Stomach (tissue), 9 donors: ENCODE data around the gene COL27A1. TPM values are rescaled to one million over a fixed set of nuclear protein-coding genes. Genes with fewer than 3 reads are reported as not detected.
"Not testable (repeated sequence)": the region's sequence is repeated elsewhere in the genome, so short reads cannot be mapped to it uniquely, and the experiment has no call there.

Source experiments
- DNase-seq, 2 donors: peaks; one replicate each; pipeline versions ENCODE4 v3.0.0 to v3.0.0-alpha.2; 2013 to 2019
- H3K27ac ChIP-seq, 5 donors: fragments of 200-600 bp in 4 of 5; sonication (generic) in 4 of 5; one replicate each; pipeline ENCODE4 v1.5.1; 2013 to 2019; ENCODE audit warnings: mild to moderate bottlenecking in 1 of 5, moderate library complexity in 1 of 5
- H3K27me3 ChIP-seq, 3 donors: fragments of 200-600 bp; sonication (generic); one replicate each; pipeline ENCODE4 v1.5.1; 2017 to 2019; ENCODE audit warnings: mixed run types in 1 of 3
- H3K36me3 ChIP-seq, 4 donors: fragments of 200-600 bp; sonication (generic); 1 replicate in 3 of 4; 2 replicates in 1 of 4; pipeline ENCODE4 v1.5.1; 2016 to 2019
- H3K4me1 ChIP-seq, 4 donors: fragments of 200-600 bp; sonication (generic); one replicate each; pipeline ENCODE4 v1.5.1; 2016 to 2019
- H3K4me3 ChIP-seq, 4 donors: fragments of 200-600 bp; sonication (generic) in 3 of 4; one replicate each; pipeline ENCODE4 v1.5.1; 2016 to 2019; ENCODE audit warnings: mild to moderate bottlenecking in 1 of 4
- H3K9me3 ChIP-seq, 4 donors: fragments of 200-600 bp; sonication (generic); one replicate each; pipeline ENCODE4 v1.5.1; 2016 to 2019
- EP300 ChIP-seq: sonication (generic); formaldehyde crosslinking; IDR thresholded peaks from one replicate; pipeline ENCODE4 v1.6.1; 2017; ENCODE audit warnings: antibody characterized with exemption
- POLR2A ChIP-seq, 4 donors: fragments of 450-650 bp; IDR thresholded peaks; one replicate each; pipeline ENCODE4 v1.6.1; 2016; ENCODE audit warnings: antibody characterized with exemption in 4 of 4, control low read depth in 2 of 4, mild to moderate bottlenecking in 1 of 4, moderate library complexity in 1 of 4
- POLR2AphosphoS5 ChIP-seq, 3 donors: sonication (generic); formaldehyde crosslinking; IDR thresholded peaks; one replicate each; pipeline ENCODE4 v1.6.1; 2016; ENCODE audit warnings: antibody characterized with exemption in 3 of 3
- WGBS, 5 donors: extraction: QIAGEN DNeasy Blood & Tissue Kit in 3 of 5; methylation state at CpG; one replicate each; pipeline versions ENCODE4 v1.1.5 to v1.1.7; 2013 to 2018; 5-methylcytosine and 5-hydroxymethylcytosine counted together
- intact Hi-C: fragments of 100-400 bp; cut with DNase I; formaldehyde crosslinking; loops from one replicate; pipeline ENCODE4 v1.15.1; 2023; ENCODE audit warnings: low total_unique reads
- polyA plus RNA-seq, 3 donors: library from polyadenylated mRNA; stranded (reverse); fragments of 200-250 nt; gene quantifications; one replicate each; pipeline ENCODE4 v1.2.3, GENCODE V29; 2013
- total RNA-seq, 5 donors: library from RNA; depleted of rRNA; stranded (reverse); fragments of >200 nt; gene quantifications; one replicate each; pipeline versions ENCODE4 v1.1.0 to v1.2.3, GENCODE V29; 2014 to 2016
- TF ChIP-seq, protein P1 (sequence below), 7 experiments: fragments of 450-650 bp in 4 of 7; fragments of 200-600 bp in 3 of 7; sonication (generic) in 3 of 7; IDR thresholded peaks; one replicate each; pipeline ENCODE4 v1.5.1; 2016 to 2019; ENCODE audit warnings: antibody characterized with exemption in 7 of 7, control low read depth in 2 of 7, mild to moderate bottlenecking in 1 of 7
- donor health status: healthy with polysubstance abuse.
- donor health status: Bipolar disorder and iron deficiency.
- donor health status: healthy.

Gene COL27A1
- total and polyA plus RNA-seq, 8 donors: 2.9 to 26.3 (median 8.2) TPM

DNA sequence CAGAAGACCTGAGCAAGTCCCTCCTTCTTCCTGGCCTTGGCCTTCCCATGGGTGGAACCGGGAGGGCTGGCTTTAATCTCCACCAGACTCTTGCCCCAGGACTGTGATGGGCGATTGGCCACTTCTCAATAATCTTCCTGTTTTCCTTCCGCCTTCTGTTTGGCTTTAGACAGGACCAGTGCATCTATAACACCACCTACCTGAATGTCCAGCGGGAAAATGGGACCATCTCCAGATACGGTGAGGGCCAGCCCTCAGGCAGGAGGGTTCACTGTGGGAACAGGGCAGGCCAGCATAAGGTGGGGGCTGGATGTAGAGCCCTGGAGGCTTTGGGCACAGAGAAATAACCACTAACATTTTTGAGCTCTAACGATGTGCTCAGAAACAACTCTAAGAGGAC lies 168.5 kb downstream of the COL27A1 start:
- DNase-seq, H3K27ac ChIP-seq, H3K27me3 ChIP-seq, H3K36me3 ChIP-seq, H3K9me3 ChIP-seq, intact Hi-C loops, H3K4me3 ChIP-seq: not testable (repeated sequence)
- 78 to 89% (median 86%) methylated on average over 6 of the region's 6 CpGs for WGBS, 5 donors
- H3K4me1 ChIP-seq: peaks cover 0 to 11% (median 3%) of the 10 kb centered on the region in 4 donors

DNA sequence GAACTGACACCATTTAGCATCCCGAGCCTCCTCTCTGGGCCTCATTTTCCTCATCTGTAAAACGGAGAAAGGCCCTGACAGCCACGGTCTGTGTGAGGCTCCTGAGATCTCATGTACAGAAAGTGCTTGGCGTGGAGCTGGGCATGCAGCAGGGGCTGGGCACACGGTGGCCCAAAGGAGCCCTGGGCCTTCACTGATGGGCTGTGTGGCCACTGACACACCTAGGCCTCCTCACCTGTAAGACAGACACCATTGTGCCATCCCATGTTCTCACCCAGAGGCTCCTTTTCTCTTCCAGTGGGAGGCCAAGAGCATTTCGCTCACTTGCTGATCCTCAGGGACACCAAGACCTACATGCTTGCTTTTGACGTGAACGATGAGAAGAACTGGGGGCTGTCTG lies 169.2 kb downstream of the COL27A1 start:
- WGBS, 5 donors: 91 to 95% (median 92%) methylated on average over 6 to 8 of the region's 8 CpGs
- peaks cover 0 to 12% (median 4%) of the 10 kb centered on the region in 4 donors for H3K4me1 ChIP-seq
- TF ChIP-seq POLR2AphosphoS5 (IDR thresholded peaks at IDR 0.05) (no peak), POLR2A (IDR thresholded peaks at IDR 0.05) (no peak), EP300 (no peak)
- TF ChIP-seq, protein P1, sequence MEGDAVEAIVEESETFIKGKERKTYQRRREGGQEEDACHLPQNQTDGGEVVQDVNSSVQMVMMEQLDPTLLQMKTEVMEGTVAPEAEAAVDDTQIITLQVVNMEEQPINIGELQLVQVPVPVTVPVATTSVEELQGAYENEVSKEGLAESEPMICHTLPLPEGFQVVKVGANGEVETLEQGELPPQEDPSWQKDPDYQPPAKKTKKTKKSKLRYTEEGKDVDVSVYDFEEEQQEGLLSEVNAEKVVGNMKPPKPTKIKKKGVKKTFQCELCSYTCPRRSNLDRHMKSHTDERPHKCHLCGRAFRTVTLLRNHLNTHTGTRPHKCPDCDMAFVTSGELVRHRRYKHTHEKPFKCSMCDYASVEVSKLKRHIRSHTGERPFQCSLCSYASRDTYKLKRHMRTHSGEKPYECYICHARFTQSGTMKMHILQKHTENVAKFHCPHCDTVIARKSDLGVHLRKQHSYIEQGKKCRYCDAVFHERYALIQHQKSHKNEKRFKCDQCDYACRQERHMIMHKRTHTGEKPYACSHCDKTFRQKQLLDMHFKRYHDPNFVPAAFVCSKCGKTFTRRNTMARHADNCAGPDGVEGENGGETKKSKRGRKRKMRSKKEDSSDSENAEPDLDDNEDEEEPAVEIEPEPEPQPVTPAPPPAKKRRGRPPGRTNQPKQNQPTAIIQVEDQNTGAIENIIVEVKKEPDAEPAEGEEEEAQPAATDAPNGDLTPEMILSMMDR (IDR thresholded peaks at IDR 0.05): no peak
- H3K4me3 ChIP-seq: no peak overlapping the region
- intact Hi-C loops: no loop called here
- no peak overlapping the region for H3K27ac ChIP-seq
- no peak for DNase-seq
- no peaks in the 10 kb centered on the region for H3K9me3 ChIP-seq
- H3K27me3 ChIP-seq: peaks cover 0 to 10% (median 0%) of the 10 kb centered on the region in 3 donors
- no peaks in the 10 kb centered on the region for H3K36me3 ChIP-seq

DNA sequence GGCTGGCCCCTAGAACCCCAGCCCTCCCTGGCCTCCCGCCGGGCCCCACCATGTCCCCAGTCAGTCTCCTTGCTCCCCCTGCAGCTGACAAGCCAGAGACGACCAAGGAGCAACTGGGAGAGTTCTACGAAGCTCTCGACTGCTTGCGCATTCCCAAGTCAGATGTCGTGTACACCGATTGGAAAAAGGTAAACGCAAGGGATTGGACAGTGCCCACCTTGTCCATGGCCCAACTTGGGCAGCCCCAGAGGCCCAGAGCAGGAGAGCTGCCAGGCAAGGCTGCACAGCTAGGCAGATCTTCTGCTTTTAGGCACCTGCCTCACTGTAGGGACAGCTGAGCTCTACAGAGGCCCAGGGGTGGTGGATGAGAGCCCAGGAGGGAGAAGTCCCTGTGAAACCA lies 169.6 kb downstream of the COL27A1 start:
- Histone ChIP-seq H3K4me1 (peaks cover 0 to 12% (median 4%) of the 10 kb centered on the region in 4 donors), H3K27me3 (peaks cover 0 to 10% (median 0%) of the 10 kb centered on the region in 3 donors)
- H3K36me3 ChIP-seq, intact Hi-C loops, DNase-seq, H3K9me3 ChIP-seq, H3K4me3 ChIP-seq, H3K27ac ChIP-seq: not testable (repeated sequence)
- 84 to 92% (median 90%) methylated on average over 4 to 8 of the region's 9 CpGs for WGBS, 5 donors

DNA sequence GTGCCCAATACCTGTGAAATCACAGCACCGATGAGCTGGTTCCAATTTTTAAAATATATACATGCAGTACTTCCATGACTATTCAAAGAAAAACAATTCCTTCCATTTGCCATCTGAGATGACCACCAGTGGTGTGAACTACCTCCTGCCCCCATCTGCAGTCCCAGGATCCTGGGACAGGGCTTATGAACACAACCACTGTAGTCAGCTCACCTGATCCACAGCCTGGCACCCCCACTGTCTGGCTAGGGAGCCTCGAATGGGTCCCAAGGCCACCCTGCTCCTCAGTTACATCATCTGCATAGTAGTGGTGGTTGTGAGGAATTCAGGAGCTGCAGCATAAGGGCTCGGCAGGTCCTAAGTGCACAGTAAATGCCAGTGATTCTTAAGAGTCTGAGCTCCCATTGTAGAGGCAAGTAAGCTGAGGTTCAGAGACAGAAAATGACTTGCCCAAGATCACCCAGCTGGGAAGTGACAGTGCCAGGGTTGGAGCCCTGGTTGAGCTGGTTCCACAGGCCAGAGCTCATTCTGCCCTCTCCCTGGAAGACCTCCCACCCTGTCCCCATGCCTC lies 170.4 kb downstream of the COL27A1 start:
- H3K9me3 ChIP-seq, H3K27ac ChIP-seq, H3K4me3 ChIP-seq, intact Hi-C loops, H3K36me3 ChIP-seq, DNase-seq: not testable (repeated sequence)
- WGBS, 5 donors: 80 to 90% (median 84%) methylated on average over 3 of the region's 3 CpGs
- peaks cover 0 to 12% (median 7%) of the 10 kb centered on the region in 4 donors for H3K4me1 ChIP-seq
- peaks cover 0 to 10% (median 0%) of the 10 kb centered on the region in 3 donors for H3K27me3 ChIP-seq

DNA sequence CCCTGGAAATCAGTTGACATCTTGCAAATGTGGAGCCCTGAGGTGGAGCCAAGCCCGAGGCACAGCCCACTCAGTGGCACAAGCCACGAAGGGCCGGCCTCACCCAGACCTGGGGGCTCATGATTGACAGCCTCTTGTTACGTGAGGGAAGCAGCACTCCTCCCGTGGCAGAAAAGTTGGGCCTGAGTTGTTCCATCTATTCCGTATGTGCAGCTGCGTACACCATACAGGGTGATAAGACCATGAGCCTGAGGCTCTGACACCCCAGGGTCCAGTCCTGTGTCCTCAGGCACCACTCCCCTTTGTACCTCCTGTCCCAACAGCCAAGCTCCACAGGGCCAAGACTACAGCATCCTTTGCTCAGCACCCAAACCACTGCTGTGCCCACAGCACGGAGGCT lies 172.4 kb downstream of the COL27A1 start:
- Histone ChIP-seq H3K36me3 (no peaks in the 10 kb centered on the region), H3K27me3 (peaks cover 0 to 10% (median 0%) of the 10 kb centered on the region in 3 donors), H3K4me3 (no peak overlapping the region), H3K4me1 (peaks cover 0 to 17% (median 10%) of the 10 kb centered on the region in 4 donors), H3K27ac (no peak overlapping the region), H3K9me3 (no peaks in the 10 kb centered on the region)
- WGBS, 5 donors: 92 to 96% (median 93%) methylated on average over 6 to 8 of the region's 8 CpGs
- no peak for DNase-seq
- no peak for TF ChIP-seq EP300
- TF ChIP-seq POLR2A (IDR thresholded peaks at IDR 0.05): no peak
- TF ChIP-seq POLR2AphosphoS5 (IDR thresholded peaks at IDR 0.05): no peak
- TF ChIP-seq, protein P1 (IDR thresholded peaks at IDR 0.05): no peak
- intact Hi-C loops: no loop called here

DNA sequence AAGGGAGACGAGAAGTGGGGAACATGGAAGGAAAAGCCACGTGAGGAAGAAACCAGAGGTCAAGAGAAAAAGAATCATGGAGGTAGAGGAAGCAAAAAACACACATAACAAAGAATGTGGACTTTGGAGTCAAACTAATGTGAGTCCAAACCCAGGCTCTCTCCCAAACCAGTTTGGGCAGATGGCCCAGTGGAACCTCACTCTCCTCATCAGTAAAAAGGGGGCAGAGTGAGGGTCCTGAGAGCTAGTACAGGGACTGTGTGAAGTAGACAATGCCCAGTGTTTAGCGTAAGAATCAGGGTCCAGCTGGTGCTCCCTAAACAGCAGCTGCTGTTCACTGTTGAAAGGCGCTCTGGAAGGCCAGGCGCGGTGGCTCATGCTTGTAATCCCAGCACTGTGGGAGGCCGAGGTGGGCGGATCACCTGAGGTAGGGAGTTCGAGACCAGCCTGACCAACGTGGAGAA lies 173.1 kb downstream of the COL27A1 start:
- H3K27me3 ChIP-seq: peaks cover 0 to 10% (median 0%) of the 10 kb centered on the region in 3 donors
- 72 to 84% (median 80%) methylated on average over 10 of the region's 10 CpGs for WGBS, 5 donors
- H3K9me3 ChIP-seq, H3K27ac ChIP-seq, intact Hi-C loops, H3K36me3 ChIP-seq, H3K4me3 ChIP-seq: not testable (repeated sequence)
- DNase-seq: peak in 1 of 2 donors; percentile 55
- H3K4me1 ChIP-seq: peaks cover 0 to 17% (median 10%) of the 10 kb centered on the region in 4 donors

DNA sequence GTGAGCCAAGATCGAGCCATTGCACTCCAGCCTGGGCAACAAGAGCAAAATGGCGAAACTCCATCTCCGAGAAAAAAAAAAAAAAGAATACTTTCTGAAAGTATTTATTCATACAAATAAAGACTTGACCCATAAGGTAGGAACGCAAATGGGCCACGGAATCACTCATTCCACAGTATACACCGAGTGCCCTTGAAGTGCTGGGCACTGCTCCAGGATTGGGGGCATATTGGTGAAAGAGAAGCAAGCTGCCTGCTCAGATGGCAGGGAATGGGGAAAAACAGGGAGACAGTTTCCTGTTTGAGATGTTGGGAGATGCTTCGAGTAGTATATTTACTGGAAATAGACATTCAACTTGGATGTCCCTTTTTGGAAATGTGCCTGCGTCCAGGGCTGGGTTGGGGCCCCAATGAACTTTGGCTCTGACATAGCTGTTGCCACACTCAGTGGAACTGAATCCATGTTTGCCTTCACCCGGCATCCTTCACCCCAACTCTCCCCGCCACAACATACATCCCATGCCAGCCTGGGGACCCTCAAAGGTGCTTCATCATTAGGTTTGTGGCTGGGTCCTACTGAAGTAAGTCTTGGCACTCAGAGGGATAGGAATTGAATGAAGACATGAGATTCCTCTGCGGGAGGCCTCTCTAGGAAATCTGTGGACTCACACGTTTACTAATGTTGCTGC lies 173.7 kb downstream of the COL27A1 start:
- H3K36me3 ChIP-seq, H3K4me3 ChIP-seq, H3K9me3 ChIP-seq, intact Hi-C loops, H3K27ac ChIP-seq, DNase-seq: not testable (repeated sequence)
- WGBS, 5 donors: 69 to 86% (median 77%) methylated on average over 9 to 11 of the region's 12 CpGs
- Histone ChIP-seq H3K4me1 (peaks cover 0 to 17% (median 10%) of the 10 kb centered on the region in 4 donors), H3K27me3 (peaks cover 0 to 10% (median 0%) of the 10 kb centered on the region in 3 donors)

DNA sequence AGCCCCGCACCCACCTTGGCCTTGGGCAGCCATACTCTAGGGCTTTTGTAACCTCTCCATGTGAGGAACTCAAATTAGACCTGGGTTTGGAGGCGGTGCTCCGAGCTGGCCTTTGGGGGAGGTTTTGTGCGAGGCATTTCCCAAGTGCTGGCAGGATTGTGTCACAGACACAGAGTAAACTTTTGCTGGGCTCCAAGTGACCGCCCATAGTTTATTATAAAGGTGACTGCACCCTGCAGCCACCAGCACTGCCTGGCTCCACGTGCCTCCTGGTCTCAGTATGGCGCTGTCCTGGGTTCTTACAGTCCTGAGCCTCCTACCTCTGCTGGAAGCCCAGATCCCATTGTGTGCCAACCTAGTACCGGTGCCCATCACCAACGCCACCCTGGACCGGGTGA lies 174.3 kb downstream of the COL27A1 start, which contains the start of gene ORM2:
ORM2 (plus strand) TSS at position 245 of the 398 bp plus-strand sequence; CDS start at position 281, 36 bp downstream.
- H3K27ac ChIP-seq, H3K9me3 ChIP-seq, DNase-seq, intact Hi-C loops, H3K4me3 ChIP-seq, H3K36me3 ChIP-seq: not testable (repeated sequence)
- WGBS, 5 donors: 22 to 35% methylated on average over 1 to 2 of the region's 10 CpGs; no CpG with 5 or more reads in 3 of the 5 donors
- H3K4me1 ChIP-seq: peaks cover 0 to 17% (median 10%) of the 10 kb centered on the region in 4 donors
- H3K27me3 ChIP-seq: peaks cover 0 to 10% (median 0%) of the 10 kb centered on the region in 3 donors
